Inflammatory macrophage (primary cell): ENCODE results near the gene USP31.
"Not testable (repeated sequence)": the region's sequence is repeated elsewhere in the genome, so short reads cannot be mapped to it uniquely, and the experiment has no call there.

Source experiments
- DNase-seq, 2 donors: peaks; one replicate each; pipeline ENCODE4 v3.0.0-alpha.2; 2020 to 2022

USP31 gene

DNA sequence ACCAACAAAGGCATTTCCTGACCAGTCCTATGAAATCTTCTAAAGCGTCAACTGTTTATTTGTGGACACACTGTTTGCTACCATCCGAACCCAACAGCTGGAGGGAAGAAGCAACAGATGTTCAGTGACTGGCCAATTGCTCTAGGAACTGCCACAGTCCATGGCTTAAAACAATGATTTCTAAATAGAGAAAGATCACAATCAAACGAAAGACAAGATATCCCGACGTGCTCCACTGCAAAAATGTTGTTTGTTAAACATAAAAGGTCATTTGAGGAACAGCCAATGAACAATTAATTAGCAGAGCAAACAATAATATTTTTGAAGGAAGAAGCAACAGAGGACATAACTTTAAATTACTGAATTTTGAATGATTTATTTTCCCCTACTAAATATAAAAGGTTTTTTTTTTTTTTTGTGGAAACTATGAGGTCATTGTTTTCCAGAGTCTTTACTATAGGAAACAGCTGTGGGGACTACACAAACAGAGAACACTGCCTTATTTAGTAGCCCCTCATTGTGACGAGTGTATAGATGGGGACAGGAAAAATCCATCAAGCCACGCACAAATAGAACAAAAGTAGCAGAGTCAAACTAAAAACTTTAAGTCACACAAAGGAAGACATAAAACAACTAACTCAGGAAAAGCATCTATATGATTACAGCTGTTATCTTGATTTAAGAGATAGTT lies 17.2 kb downstream of the USP31 start:
- DNase-seq, result no peak

DNA sequence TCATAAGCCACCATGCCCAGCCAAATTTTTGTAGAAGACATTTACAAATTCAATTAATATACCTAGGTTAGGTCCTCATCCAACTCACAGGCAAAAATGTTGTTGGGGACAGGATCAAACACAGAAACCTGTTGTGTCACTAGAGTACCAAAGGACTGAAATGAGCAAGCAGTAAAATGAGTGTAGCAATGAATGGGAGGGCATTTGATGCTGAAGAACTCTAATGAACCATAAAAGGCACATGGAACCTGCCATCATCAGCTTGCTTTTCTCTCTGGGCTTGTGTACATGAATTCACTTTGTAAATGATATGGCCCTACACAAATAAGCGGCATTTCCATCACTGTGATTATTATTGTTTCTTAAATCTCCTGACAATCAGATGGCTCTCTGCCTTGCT lies 17.8 kb downstream of the USP31 start:
- no peak for DNase-seq

DNA sequence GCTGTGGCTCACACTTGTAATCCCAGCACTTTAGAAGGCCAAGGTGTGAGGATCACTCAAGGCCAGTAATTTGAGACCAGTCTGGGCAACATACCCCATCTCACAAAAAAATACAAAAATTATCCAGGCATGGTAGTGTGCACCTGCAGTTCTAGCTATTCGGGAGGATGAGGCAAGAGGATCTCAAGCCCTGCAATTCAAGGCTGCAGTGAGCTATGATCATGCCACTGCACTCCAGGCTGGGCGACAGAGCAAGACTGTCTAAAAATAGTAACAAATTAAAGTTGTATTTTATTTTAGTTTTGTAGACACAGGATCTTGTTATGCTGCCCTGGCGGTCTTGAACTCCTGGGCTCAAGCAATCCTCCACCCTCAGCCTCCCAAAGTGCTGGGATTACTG lies 18.2 kb downstream of the USP31 start:
- DNase-seq, result no peak

DNA sequence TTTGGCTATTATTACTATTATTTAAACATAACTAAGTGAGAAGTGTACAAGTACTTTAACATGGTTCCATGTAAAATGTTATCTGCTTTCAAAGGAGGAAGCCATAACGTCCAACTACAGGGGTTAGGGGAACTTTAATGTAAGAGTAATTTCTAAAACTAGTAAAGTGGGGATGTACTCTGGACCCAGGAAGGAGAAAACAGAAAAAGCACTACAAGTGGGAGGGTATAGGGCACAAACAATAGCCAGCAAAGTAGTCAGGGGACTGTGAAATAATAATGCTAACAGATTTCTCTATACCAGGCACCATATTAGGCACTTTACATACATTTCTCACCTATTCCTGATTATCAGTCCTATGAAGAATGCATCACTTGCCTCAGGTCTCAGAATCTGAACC lies 19.6 kb downstream of the USP31 start:
- no peak for DNase-seq

GRCh38 chr16:23128056-23128455 lies 21.2 kb downstream of the USP31 start:
- DNase-seq, result no peak

GRCh38 chr16:23125277-23125676 lies 24.0 kb downstream of the USP31 start:
- no peak for DNase-seq

DNA sequence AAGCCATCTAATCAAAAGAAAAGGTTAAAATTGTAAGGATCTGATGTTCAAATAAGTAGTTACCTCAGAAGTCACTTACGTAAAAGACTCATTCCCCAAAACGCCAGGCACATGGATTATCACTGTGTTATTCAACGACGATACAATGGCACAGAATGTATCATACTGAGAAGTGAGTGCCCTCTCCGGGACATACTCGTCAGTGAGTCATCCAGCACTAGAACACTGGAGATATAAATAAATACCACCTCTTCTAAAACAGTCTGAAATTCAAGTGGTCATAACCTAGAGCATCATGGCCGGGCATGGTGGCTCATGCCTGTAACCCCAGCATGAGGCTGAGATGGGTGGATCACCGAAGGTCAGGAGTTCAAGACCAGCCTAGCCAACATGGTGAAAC lies 24.9 kb downstream of the USP31 start:
- DNase-seq, result no peak

DNA sequence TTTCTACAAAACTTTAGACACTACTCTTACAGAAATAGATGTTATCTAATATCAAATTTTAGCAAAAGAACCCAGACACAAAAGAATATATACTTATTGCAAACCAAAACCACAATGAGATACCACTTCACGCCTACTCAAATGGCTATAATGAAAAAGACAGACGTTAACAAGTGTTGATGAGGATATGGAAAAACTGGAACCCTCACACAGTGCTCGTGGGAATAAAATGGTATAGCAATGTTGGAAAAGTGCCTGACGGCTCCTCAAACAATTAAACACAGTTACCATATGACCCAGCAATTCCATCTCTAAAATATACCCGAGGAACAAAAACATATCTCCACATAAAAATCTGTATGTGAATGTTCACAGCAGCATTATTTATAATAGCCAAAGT lies 27.1 kb downstream of the USP31 start:
- no peak for DNase-seq

DNA sequence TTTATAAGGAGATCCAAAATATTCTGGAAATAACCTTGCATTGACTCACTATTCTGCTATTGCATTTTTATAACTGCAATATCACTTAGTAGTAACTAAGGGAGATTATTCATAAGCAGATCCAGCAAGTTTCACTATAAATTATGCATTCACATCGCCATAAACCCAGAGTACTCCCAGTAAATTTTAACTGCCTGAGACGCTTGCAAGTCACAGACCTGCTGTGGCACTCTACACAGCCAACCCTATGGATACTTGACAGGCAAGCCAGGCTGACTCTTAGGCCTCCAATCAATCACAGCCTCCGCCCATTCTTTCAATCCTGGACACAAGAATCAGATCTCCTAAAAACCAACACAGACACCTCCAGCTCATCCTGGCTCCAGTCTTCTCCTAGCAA lies 28.2 kb downstream of the USP31 start:
- no peak for DNase-seq

- no peak for DNase-seq
These were observed 28.7 kb downstream of the USP31 start for GRCh38 chr16:23120562-23120961.

DNA sequence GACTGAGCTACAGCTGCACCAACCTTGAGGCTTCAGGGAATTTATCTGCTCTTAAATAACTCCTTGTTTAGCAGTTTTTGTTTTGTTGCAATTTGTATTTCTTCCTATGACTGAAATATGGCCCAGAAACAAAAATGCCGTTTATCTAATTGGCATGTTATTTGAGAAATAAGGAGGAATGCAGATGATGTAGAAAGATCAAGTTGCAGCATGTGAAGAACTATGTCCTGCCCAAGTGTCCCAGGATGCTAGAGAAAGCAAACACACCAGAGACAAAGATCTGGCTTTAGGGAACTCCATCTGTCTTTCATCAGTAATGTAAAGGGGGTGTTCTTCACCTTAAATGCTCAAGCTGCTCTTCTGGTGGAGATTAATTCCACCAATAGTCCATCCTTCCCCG lies 29.7 kb downstream of the USP31 start:
- DNase-seq, result no peak

GRCh38 chr16:23114131-23114904 lies 34.9 kb downstream of the USP31 start:
- DNase-seq, result no peak

DNA sequence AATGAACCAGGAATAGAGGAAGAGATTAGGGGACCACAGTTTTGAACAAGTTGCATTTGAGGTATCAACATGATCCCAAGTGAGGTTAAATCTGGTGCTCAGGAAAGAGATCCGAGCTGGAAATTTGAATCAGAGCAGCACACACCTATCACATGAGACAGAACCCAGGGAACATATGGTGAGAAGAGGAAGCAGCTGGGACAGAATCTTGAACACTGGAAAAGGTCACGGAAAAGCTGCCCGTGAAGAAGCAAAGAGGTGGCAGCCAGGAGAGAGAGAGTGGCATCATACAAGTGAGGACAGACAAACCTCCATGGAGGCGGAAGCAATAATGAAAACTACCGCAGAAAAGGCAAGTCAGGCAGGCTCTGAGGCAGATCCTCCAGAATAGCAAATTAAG lies 36.1 kb downstream of the USP31 start:
- DNase-seq, result no peak

DNA sequence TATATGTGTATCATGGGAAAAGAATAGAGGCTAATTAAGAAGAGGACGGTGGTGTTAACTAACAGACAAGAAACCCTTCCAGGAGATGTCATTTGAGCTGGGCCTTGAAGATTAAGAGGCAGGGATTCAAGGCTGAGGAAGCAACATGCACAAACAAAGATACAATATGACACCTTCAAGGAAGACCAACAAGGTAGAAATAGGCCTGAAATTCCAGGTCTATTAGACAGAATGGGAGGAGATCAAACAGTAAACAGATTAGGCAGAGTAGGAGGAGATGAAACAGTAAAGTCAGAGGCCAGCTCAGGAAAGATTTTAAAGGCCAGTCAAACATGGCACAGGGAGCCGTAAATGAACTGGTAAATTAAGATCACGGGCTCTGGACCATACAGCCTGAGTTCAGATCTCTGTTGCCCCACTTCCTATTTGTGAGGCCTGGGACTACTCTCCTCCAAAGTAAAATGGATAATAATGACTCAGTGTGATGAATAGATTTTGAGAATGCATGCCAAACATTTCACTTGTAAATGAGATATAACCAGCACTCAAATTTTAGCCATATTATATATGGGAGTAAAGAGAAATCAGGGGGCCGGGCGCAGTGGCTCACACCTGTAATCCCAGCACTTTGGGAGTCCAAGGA lies 38.9 kb downstream of the USP31 start:
- DNase-seq, result no peak

GRCh38 chr16:23107936-23108335 lies 41.3 kb downstream of the USP31 start:
- no peak for DNase-seq

DNA sequence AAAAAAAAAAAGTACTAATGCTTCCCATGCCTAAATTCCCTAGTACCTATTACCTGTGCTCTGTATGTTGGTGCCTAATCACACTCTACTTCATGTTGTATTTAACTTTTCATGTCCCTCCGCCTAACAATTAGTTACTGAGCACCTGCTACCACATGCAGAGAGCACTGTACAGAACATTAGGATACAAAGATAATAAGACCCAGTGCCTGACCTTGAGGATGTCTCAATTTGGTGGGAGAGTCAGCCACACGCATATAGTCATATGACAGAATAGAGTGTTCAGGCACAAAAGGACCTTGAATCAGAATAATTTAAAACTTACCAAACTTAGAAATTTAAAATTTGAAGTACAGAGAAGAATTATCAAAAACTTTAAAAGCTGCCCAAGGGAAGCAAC lies 42.1 kb downstream of the USP31 start:
- DNase-seq, result no peak

GRCh38 chr16:23105309-23105708 lies 43.9 kb downstream of the USP31 start:
- no peak for DNase-seq

- no peak for DNase-seq
These were observed 45.0 kb downstream of the USP31 start for GRCh38 chr16:23104032-23104955.

DNA sequence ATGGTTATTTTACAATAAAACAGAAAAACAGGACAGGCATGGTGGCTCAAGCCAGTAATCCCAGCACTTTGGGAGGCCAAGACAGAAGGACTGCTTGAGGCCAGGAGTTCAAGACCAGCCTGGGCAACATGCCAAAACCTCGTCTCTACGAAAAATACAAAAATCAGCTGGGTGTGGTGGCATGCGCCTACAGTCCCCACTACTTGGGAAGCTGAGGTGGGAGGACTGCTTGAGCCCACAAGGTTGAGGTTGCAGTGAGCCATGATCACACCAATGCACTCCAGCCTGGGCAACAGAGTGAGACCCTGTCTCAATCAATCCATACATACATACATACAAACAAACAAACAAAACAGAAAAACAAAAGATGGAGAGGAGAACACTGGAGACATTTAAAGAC lies 45.6 kb downstream of the USP31 start:
- no peak for DNase-seq

GRCh38 chr16:23101012-23101550 lies 48.2 kb downstream of the USP31 start:
- DNase-seq, result no peak

GRCh38 chr16:23096450-23096849 lies 52.8 kb downstream of the USP31 start:
- not testable (repeated sequence) for DNase-seq

DNA sequence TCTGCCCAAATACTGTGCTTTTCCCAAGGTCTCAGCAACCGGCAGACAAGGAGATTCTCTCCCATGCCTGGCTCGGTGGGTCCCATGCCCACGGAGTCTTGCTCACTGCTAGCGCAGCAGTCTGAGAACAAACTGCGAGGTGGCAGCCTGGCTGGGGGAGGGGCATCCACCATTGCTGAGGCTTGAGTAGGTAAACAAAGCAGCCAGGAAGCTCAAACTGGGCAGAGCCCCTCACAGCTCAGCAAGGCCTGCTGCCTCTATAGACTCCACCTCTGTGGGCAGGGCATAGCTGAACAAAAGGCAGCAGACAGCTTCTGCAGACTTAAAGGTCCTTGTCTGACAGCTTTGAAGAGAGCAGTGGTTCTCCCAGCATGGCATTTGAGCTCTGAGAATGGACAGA lies 55.1 kb downstream of the USP31 start:
- DNase-seq, result not testable (repeated sequence)

- DNase-seq, result no peak
These were observed 56.5 kb downstream of the USP31 start for GRCh38 chr16:23092801-23093117.
